GM19468 (cell line): ENCODE measurements around the gene PP2D1.
"Not testable (repeated sequence)": the region's sequence is repeated elsewhere in the genome, so short reads cannot be mapped to it uniquely, and the experiment has no call there.

ENCODE experiments used
- ATAC-seq: cut with Tn5 transposase; IDR thresholded peaks from one replicate; pipeline ENCODE4 v1.9.1; 2021; ENCODE audit warnings: mild to moderate bottlenecking, moderate library complexity, moderate number of reproducible peaks; ENCODE audit not compliant: unreplicated experiment; ENCODE audit errors: extremely low read depth

The PP2D1 gene

GRCh38 chr3:20012164-20012563, at the start of gene PP2D1:
PP2D1 (minus strand) TSS chr3:20012264; CDS start chr3:20012072, 192 bp downstream.
- no peak for ATAC-seq

- peak; percentile 60 for ATAC-seq
Measured at GRCh38 chr3:20060974-20061685, 49.1 kb upstream of the PP2D1 start.

GRCh38 chr3:20059929-20060328, 47.9 kb upstream of the PP2D1 start:
- no peak for ATAC-seq

GRCh38 chr3:20057612-20058180, 45.6 kb upstream of the PP2D1 start:
- no peak for ATAC-seq

GRCh38 chr3:20056725-20057611, 44.9 kb upstream of the PP2D1 start:
- ATAC-seq, result peak; percentile 10

GRCh38 chr3:20055842-20056241, 43.8 kb upstream of the PP2D1 start:
- ATAC-seq, result no peak

- ATAC-seq, result no peak
Measured at GRCh38 chr3:20055020-20055775, 43.1 kb upstream of the PP2D1 start.

- ATAC-seq, result peak; percentile 89
Measured at GRCh38 chr3:20054549-20054987, 42.5 kb upstream of the PP2D1 start.

- ATAC-seq, result no peak
Measured at GRCh38 chr3:20052851-20053250, 40.8 kb upstream of the PP2D1 start.

- no peak for ATAC-seq
Measured at GRCh38 chr3:20051123-20051806, 39.2 kb upstream of the PP2D1 start.

- ATAC-seq, result no peak
Measured at GRCh38 chr3:20047976-20048883, 36.2 kb upstream of the PP2D1 start.

- no peak for ATAC-seq
Measured at GRCh38 chr3:20047341-20047779, 35.3 kb upstream of the PP2D1 start.

GRCh38 chr3:20046556-20046955, 34.5 kb upstream of the PP2D1 start:
- no peak for ATAC-seq

GRCh38 chr3:20045141-20045540, 33.1 kb upstream of the PP2D1 start:
- ATAC-seq, result not testable (repeated sequence)

GRCh38 chr3:20043825-20044224, 31.8 kb upstream of the PP2D1 start:
- no peak for ATAC-seq

GRCh38 chr3:20043396-20043795, 31.3 kb upstream of the PP2D1 start:
- ATAC-seq, result no peak

- no peak for ATAC-seq
Measured at GRCh38 chr3:20042331-20042730, 30.3 kb upstream of the PP2D1 start.

- no peak for ATAC-seq
Measured at GRCh38 chr3:20041197-20041780, 29.2 kb upstream of the PP2D1 start.
